Raji (cell line): ENCODE data around the gene LIMS1.

Experiments used
- POLR2A ChIP-seq: IDR thresholded peaks from 2 replicates; pipeline ENCODE4 v1.6.1; 2011; ENCODE audit warnings: low read depth, low read length, control low read depth; ENCODE audit not compliant: insufficient read depth

The LIMS1 gene

GRCh38 chr2:108620656-108621055 lies 86.4 kb downstream of the LIMS1 start:
- no peak for TF ChIP-seq POLR2A

GRCh38 chr2:108621087-108621559 lies 86.9 kb downstream of the LIMS1 start:
- peak; percentile 46; the same call in 1 of the 2 replicates for TF ChIP-seq POLR2A

DNA sequence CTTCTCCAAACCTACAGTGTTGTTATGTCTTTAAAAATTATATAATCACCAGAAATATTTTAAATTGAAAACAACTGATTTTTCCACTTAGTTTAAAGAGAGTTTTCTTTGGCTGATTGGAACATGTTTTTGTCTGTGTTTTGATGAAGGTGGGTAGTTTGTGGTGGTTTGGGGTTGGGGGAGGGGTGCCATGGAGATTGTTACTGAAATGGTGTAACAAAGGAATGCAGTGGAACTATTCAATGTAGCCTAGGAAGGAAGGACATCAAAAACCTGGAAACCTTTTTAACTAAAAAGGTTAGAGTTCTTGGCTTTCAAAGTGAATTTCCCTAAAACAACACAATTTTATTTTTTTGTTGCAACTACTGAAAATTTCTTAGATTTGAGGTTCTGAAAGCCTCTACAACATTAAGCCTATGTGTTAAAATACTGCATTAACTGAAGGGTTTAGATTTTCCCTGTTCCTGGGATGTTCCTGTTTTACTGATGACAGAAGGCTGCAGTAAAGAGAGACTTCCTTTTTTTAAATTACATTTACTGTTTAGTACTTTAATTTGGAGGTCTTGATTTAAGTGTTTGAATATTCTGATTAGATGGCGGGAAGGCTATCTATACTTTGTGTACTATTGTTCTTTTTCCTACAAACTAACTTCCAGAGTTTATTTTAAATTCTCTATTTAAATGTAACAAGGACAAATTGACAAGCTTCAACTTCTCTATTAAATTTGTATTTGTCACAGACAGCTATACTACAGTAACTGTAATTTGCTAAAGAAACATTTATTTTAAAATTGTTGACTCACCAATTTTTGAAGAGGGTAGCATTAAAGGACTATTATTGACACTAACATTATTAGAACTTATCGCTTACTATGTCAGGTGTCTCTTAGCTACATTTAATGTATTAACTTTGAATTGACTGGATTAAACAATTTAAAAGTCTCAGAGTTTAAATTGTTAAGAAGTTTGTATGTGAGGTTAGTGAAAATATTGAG lies 87.7 kb downstream of the LIMS1 start:
- no peak for TF ChIP-seq POLR2A

DNA sequence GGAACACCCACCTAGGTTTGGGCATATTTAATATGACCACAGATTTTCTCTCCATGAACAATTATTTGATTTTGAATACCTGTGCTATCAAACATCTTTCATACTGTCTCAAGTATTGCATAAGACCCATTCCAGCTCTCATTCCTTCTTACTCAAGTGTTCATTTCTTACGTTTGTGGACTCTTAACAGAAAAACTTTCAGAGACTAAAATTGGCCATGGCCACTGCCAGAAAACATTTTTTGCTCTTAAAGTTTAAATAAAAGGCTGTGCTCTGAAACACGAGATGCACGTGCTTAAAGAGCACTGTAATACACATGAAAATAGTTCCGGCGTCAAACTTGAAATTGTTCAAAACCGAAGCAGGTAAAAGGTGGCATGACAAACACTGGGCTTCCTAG lies 89.3 kb downstream of the LIMS1 start:
- no peak for TF ChIP-seq POLR2A

DNA sequence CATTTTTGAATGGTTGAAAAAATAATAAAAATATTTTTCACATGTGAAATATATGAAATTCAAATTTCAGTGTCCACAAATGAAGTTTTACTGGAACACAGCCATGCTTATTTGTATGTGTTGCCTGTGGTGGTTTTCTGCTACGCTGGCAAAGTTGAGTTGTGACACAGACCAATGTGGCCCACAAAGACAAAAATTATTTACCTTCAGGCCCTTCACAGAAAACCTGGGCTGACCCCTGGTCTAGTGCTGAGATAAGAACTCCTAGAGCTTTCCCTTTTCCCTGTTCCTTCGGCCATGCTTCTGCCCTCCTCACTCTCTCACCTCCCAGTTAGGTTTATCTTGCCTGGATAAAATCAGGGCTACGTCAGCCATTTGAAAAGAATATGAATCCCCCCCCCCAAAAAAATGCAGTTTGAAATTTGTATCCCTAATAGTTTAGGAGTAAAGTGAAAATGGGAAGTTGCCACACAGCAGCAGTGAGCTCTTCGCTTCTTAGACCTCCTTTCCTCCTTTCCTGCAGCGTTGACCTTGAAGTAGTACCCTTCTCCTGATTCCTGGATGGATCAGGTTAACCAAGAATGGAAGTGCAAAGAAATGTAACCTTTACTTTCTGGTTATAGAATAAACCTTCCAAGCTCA lies 91.0 kb downstream of the LIMS1 start:
- TF ChIP-seq POLR2A, result no peak

DNA sequence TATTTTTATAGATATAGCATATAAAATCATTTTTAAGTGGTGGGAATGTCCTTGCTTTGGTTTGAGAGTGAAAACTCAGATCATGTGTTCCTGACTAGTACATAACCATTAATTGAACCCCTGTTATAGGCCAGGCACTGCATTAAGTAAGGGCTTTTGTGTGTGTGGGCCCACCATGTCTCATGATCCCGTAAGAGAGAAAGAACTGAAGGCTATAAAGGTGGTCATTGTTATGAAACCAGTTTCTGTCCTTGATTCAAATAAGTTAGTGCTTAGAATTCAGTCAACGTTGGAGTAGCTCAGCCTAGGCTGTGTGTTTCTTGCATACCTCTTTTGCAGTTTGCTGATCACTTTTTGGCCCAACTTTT lies 91.5 kb downstream of the LIMS1 start:
- TF ChIP-seq POLR2A, result no peak

DNA sequence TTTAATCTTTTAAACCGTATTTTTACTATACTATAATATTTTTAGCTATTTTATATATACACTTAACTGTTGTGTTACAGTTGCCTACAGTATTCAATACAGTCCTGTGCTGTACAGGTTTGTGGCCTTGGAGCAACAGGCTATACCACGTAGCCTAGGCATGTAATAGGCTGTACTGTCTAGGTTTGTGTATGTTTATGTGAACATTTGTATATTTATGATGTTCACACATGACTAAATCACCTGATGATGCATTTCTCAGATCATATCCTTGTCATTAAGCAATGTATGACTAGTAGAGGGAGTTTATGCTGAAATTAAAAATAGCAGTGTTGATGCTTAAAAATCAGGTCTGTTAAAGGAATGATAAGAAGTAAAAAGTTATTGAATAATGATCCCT lies 92.7 kb downstream of the LIMS1 start:
- no peak for TF ChIP-seq POLR2A

DNA sequence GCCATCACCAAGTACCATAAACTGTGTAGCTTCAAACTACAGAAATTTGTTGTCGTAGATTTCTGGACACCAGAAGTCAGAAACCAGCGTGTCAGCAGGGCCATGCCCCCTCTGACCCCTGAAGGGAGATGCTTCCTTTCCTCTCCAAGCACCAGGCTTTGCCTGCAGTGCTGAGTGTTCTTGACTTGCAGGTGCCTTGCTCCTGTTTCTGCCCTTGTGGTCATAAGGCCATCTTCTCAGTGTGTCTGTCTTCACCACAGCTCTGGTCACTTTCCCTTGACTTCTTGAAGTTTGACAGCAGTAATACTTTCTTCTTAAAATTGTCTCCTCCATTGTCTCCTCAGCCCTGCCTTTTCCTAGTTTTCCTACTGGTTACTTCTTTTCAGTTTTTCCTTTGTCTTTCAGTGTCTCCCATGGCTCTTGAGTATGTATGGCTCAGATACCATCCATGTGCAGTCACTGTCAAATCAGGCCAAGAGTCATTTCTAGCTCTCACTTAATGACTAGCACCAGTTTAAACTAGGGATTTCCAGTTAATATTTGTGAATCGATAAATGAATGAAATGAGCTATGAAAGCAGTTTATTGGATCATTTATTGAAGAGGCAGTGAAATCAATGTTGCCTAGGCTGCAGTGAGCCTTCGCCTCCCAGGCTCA lies 93.8 kb downstream of the LIMS1 start:
- TF ChIP-seq POLR2A, result no peak

DNA sequence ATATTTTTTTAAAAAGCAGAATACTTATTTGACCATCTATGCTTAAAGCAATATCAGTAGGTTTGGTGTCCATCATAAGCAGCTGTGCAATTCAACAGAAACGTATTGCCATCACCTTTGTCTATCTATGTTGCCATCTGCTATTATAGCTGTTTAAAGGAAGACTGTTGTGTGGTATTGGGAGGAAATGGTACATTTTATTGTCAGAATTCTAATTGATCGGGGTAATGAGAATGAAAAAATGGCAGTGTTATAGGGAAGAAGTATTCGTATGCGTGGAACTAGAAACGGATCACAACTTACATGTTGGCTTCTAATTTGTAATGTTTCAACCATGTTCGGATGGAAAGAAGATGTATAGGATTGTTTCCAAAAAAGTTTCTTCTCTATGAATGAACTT lies 94.7 kb downstream of the LIMS1 start:
- TF ChIP-seq POLR2A, result no peak

GRCh38 chr2:108629417-108629816 lies 95.1 kb downstream of the LIMS1 start:
- TF ChIP-seq POLR2A, result no peak

DNA sequence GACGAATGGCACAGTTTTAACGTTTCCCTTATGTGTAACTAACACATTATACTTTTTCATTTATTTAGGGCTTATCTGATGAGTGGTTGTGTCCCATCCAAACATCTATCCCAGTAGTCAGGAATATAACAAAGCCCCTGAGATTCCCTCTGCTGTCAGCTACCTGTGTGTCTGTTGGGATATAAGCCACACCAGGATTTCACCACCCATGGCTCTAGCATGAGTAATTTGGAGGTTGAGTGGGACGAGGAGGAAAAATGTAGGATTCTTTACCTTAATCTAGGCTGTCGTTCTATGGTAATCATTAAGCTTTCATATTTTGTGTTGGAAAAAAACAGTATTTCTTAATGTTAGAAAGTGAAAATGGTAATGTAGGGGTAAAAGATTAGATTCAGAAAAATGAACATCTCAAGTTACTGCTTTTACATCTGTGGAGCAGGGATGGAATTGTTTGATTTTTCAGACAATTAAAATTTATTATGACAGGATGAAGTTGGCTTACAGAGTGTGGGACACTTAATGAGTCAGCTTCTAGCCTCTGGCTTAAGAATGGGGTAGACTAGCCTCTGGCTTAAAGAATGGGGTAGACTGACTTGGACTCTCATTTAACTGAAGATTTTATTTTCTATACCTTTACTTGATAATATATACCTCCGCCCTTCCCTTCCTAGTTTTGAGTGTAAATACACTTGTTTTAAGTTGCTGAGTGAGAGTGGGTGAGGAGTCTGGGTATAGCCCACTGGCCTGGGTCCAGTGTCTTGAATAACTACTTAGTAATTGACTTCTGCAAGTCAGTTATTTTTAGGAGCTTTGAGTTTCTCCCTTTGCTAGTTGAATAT lies 96.5 kb downstream of the LIMS1 start:
- no peak for TF ChIP-seq POLR2A

DNA sequence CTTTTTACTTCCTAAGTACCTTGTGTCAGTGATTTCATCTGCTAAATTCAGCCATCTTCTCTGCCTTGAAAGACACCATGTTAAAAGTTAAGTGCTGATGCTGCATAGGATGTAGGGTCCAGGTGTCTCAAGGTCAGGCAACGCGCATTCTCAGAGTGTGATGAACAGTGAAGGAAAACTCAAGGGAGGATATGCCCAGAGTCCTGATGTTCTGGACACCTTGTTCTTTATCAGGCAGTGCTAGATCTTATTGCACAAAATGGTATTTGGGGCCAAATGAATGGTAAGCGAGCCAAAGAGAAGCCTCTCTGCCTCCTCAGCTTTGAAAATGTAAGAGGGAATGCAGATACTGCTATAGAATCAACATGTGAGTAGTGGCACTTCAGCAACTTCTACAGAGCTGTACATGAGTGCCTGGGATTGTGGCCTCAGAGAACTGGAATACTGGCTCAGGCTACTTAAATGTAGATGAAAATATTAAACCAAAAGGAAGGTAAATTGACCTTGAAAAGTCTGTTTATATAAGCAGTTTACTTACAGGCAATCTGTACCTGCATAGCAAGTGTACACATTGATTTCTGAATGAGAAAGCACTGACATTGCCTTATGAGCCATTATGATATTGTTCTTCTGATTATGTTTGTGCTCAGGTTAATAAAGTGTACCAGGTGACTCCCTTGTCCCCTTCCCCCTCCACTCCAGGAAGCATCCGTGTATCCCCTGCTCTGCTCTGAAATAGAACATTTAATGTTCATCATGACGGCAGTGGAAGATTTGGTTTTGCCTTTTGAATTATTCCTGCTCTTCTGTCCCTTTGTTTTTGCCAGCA lies 98.3 kb downstream of the LIMS1 start:
- TF ChIP-seq POLR2A, result no peak

- no peak for TF ChIP-seq POLR2A
Observed at GRCh38 chr2:108633409-108633808, 99.1 kb downstream of the LIMS1 start.

- no peak for TF ChIP-seq POLR2A
Observed at GRCh38 chr2:108634011-108634410, 99.7 kb downstream of the LIMS1 start.
